Hematopoietic multipotent progenitor cell treated with erythropoietin and hydrocortisone succinate and interleukin-3 and kit ligand, for 6 days (in vitro differentiated cells): Measurements from ENCODE around the gene KCNK10.

Experiments used
- DNase-seq: peaks from one replicate; pipeline ENCODE4 v3.0.0-alpha.2; 2015

Gene KCNK10

GRCh38 chr14:88168498-88169165, 154.4 kb downstream of the KCNK10 start:
- DNase-seq: peak; percentile 76

- DNase-seq: no peak
These were observed 155.0 kb downstream of the KCNK10 start for GRCh38 chr14:88168025-88168424.

- DNase-seq: no peak
These were observed 156.5 kb downstream of the KCNK10 start for GRCh38 chr14:88166616-88167015.

GRCh38 chr14:88164906-88165534, 158.0 kb downstream of the KCNK10 start:
- no peak for DNase-seq

- no peak for DNase-seq
These were observed 159.3 kb downstream of the KCNK10 start for GRCh38 chr14:88163731-88164255.

GRCh38 chr14:88156127-88156526, 166.9 kb downstream of the KCNK10 start:
- DNase-seq: no peak

GRCh38 chr14:88154926-88155325, 168.1 kb downstream of the KCNK10 start:
- no peak for DNase-seq

GRCh38 chr14:88154321-88154720, 168.7 kb downstream of the KCNK10 start:
- DNase-seq: no peak

- no peak for DNase-seq
These were observed 176.0 kb downstream of the KCNK10 start for GRCh38 chr14:88146881-88147649.

GRCh38 chr14:88143810-88144209, 179.3 kb downstream of the KCNK10 start:
- DNase-seq: no peak

GRCh38 chr14:88142997-88143396, 180.1 kb downstream of the KCNK10 start:
- DNase-seq: no peak

GRCh38 chr14:88140874-88141273, 182.2 kb downstream of the KCNK10 start:
- no peak for DNase-seq

- DNase-seq: no peak
These were observed 185.7 kb downstream of the KCNK10 start for GRCh38 chr14:88137327-88137726.
